GM18873 (cell line): ENCODE measurements around the gene TDRD6.
"Not testable (repeated sequence)": the region's sequence is repeated elsewhere in the genome, so short reads cannot be mapped to it uniquely, and the experiment has no call there.

Source experiments
- ATAC-seq: cut with Tn5 transposase; IDR thresholded peaks from one replicate; pipeline ENCODE4 v1.9.1; 2021; ENCODE audit warnings: mild to moderate bottlenecking, moderate library complexity, moderate number of reproducible peaks; ENCODE audit not compliant: unreplicated experiment, low FRiP score

TDRD6 gene, protein sequence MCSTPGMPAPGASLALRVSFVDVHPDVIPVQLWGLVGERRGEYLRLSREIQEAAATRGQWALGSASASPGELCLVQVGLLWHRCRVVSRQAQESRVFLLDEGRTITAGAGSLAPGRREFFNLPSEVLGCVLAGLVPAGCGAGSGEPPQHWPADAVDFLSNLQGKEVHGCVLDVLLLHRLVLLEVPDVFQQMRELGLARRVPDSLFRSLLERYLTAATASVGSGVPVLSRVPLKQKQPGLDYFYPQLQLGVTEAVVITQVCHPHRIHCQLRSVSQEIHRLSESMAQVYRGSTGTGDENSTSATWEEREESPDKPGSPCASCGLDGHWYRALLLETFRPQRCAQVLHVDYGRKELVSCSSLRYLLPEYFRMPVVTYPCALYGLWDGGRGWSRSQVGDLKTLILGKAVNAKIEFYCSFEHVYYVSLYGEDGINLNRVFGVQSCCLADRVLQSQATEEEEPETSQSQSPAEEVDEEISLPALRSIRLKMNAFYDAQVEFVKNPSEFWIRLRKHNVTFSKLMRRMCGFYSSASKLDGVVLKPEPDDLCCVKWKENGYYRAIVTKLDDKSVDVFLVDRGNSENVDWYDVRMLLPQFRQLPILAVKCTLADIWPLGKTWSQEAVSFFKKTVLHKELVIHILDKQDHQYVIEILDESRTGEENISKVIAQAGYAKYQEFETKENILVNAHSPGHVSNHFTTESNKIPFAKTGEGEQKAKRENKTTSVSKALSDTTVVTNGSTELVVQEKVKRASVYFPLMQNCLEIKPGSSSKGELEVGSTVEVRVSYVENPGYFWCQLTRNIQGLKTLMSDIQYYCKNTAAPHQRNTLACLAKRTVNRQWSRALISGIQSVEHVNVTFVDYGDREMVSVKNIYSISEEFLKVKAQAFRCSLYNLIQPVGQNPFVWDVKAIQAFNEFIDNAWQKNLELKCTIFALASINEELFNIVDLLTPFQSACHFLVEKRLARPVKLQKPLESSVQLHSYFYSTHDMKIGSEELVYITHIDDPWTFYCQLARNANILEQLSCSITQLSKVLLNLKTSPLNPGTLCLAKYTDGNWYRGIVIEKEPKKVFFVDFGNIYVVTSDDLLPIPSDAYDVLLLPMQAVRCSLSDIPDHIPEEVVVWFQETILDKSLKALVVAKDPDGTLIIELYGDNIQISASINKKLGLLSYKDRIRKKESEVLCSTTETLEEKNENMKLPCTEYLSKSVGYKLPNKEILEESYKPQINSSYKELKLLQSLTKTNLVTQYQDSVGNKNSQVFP (N-terminal part only)

DNA sequence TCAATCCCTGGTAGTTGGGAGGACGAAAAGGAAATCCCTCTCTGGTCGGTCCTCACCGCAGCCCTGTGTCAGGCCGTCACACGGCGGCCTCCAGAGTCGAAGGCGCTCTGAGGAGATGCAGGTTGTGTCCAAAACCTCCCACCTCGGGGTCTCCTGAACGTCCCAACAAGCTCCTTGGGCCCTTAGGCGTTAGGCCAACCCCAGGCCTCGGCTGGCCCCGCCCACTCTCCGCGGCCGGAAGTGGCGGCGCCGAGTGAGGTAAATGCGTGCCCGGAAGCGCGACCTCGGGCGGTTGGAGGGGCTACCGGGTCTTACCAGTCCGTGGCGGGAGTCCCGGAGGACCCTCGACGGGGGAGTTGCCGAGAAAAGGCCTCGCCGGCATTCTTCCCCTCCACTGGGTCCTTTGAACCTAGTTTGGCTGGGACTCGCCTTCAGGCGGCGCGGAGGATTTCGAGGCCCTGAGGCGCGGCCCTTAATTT is at the start of gene TDRD6:
Gene TDRD6 (plus strand): TSS at position 267 of the 479 bp plus-strand sequence. CDS start 244 bp downstream, outside the sequence.
- no peak for ATAC-seq

DNA sequence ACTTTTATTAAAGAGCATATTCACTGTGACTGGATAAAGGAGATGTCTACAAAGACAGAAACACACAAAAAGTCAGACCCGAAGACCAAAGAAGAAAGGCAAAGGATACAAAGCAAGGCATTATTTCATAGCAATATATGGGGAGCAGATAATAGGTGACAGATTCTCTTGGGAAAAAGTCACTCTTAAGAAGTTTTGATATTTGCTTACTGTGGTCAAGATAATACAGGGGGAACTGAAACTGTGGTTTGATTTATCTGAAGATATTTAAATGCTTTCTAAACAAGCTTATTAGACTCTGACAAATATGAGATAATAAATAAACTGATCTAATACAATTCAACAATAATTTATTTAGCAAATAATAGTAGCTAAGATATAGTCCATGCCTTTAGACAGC is 49.8 kb upstream of the TDRD6 start:
- no peak for ATAC-seq

DNA sequence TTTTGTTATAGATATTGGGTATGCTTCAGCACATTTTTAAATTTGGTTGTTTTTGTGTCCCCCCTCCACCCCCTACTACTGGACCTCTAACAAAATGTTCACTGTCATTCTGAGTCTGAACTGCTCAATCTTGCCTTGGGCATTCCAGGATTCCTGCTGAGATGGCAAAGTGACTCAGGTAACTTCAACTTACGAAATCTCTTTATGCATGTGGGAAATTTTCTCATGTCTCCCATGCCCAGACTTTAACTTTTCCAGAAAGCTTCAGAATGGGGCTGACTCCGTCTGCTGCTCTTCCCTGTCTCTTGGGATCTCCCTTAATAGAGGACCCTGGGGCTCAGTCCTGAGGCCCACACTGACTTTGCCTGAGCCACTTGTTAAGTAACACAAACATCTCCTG is 49.0 kb upstream of the TDRD6 start:
- no peak for ATAC-seq

DNA sequence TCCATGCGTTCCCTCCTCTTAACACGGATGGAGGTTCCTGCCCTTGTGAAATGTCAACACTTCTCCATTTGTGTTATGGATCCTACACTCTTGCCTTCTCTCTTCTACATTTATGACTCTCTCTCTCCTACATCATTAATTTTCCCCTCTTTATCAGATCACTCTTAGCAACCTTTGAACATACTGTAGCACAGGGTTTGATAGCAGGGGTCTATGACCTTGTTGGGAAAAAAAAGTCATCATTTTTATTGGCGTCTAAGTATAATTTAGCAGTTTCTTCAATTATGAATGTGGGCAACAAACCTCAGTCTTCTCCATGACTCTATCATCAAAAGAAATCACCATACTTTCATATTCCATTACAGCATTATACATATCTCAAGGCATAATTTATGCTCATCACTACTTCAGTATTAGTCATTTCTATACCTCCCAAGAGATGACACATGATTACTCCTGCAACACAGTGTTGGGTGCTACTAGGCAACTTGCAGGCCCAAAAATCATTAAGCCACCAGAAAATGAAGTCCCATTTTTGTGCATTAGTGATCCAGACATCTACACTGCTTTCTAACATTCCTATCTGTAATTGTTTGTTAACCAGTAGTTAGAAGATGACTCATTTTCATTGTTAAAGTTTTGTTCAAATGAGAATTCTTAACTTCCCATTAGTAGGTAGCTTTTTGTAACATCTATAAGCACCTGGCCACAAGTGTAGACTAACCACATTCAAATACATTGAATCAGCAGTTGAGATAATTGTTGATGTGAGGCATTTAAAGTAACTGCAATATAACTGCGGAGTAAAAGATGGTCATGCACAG is 44.5 kb upstream of the TDRD6 start:
- ATAC-seq, result no peak

DNA sequence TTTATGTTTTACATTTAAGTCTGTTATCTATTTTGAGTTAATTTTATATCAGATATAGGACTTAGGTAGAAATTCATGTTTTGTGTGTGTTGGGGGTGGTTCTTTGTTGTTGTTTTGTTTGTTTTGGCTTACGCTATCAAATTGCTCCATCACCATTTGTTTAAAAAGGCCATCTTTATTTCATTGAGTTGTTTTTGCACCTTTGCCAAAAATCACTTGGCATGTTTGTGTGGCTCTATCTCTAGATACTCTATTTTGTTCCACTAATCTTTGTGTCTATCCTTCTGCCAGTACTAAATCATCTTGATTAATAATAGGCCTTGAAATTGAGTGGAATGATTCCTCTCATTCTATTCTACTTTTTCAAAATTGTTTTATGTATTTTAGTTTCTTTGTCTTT is 42.4 kb upstream of the TDRD6 start:
- no peak for ATAC-seq

DNA sequence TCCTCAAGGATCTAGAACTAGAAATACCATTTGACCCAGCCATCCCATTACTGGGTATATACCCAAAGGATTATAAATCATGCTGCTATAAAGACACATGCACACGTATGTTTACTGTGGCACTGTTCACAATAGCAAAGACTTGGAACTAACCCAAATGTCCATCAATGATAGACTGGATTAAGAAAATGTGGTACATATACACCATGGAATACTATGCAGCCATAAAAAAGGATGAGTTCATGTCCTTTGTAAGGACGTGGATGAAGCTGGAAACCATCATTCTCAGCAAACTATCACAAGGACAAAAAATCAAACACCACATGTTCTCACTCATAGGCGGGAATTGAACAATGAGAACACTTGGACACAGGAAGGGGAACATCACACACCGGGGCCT is 39.6 kb upstream of the TDRD6 start:
- not testable (repeated sequence) for ATAC-seq

DNA sequence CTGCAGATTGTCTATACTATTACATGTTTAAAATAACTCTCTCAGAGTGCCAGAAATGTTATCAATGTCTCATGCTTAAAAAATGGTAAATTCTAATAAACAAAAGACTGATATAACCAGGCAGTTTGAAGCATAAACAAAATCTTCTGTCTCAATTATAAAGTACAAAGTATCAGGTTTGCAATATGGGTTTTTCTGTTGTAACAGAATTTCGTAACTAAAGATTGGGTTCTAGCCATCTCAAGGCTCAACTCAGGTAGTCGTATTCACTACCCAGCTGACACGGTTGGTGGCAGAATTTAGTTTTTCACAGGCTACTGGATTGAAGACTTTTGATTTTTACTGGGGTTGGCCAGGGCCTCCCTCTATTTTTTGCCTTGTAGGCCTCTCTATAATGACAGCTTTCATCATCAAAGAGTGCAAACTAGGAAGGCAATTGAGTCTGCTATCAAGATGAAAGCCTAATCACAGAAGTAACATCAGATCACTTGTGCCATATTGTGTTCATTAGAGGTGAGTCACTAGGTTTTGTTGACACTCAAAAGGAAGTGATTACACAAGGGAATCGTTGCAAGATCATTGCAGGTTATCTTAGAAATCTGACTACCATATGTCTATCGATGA is 38.7 kb upstream of the TDRD6 start:
- ATAC-seq, result no peak

DNA sequence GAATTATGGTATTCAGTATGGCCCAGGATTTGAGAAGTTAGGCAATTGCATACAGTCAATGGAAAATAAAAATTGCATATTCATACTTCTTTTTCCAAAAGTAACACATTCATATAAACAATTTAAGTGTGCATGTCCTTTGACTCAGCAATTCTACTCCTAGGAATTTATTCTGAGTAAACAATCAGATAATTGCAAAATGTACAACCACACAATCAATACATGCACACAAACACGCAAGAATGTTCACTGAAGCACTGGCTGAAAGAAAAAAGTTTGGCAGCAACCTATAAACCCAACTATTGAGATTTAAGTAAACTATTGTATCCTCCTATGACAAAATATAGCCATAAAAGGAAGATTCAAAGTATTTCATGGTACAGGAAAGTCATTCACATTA is 36.7 kb upstream of the TDRD6 start:
- ATAC-seq, result no peak

DNA sequence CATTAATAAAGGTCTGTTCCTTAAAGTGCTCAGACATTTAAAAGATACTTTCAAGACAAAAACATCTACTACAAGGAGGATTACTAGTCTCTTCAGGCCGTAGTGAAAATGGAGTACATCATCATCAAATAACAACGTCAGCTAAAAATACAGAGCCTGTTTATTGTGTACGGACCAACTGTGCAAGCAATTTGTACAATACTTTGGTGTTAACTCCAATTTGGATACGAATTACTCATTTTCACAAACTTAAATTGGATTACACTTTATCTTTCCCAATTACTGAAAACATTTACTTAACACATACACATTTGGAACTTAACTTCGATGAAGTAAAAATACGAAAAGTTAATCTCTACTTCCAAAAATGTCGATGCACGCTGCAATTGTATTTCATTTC is 35.9 kb upstream of the TDRD6 start:
- ATAC-seq, result no peak

DNA sequence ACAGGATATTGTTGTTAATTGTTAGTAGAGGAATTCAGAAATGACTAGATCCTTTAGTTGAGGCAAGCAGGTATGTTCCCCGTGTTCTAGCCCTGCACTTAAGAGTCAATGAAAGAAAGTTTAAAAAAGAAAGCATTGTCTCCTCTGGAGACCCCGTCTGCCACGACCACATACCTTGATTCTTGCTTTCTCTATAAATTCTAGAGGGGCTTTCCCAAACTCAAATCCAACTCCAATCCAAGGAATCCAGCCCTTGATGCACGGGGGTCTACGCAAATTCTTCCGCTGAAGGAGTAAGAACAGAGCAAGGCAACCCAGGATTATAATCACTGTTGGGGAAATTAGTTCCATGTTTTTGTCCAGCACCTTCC is 35.5 kb upstream of the TDRD6 start:
- ATAC-seq, result no peak

DNA sequence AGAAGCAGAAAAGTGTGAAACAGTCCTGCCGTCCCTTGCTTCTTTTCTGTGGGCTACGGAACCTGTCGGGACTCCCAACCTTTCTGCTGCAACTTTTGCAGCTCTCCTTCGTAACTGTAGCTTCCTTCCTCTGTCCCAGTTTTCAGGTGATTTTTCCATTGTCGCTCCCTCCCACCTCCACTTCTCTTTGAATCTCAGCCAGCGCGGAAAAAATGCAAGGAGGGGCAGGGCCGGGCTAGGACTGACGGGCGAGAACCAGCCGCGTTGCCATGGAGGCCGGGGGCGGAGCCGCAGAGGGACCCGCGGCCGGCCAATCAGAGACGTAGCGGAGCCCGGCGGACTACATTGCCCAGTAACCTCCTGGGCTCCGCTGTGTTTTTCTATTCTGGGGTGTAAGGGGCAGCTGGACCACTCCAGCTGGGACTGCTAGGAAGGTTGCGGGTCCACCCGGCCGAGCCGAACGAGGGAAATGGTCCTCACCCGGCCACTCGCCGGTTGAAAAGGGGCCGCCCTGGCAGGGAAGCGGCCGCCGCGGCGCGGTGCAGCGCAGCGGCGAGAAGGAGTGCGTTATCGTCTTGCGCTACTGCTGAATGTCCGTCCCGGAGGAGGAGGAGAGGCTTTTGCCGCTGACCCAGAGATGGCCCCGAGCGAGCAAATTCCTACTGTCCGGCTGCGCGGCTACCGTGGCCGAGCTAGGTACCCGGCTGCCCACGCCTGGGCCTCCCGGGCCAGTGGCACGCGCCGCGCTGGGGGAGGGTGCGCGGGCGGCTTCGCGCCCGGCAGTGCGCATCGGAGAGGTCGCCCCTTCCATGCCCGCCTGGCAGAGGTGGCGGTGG is 34.9 kb upstream of the TDRD6 start, which contains the start of the genes CYP39A1 and SLC25A27:
Gene CYP39A1 (minus strand): TSS at position 216 of the 836 bp plus-strand sequence. CDS start 236 bp downstream, outside the sequence.
Gene SLC25A27 (plus strand): TSS at position 373 of the 836 bp plus-strand sequence. CDS start 218 bp downstream, at position 591.
- ATAC-seq, result peak; percentile 99

DNA sequence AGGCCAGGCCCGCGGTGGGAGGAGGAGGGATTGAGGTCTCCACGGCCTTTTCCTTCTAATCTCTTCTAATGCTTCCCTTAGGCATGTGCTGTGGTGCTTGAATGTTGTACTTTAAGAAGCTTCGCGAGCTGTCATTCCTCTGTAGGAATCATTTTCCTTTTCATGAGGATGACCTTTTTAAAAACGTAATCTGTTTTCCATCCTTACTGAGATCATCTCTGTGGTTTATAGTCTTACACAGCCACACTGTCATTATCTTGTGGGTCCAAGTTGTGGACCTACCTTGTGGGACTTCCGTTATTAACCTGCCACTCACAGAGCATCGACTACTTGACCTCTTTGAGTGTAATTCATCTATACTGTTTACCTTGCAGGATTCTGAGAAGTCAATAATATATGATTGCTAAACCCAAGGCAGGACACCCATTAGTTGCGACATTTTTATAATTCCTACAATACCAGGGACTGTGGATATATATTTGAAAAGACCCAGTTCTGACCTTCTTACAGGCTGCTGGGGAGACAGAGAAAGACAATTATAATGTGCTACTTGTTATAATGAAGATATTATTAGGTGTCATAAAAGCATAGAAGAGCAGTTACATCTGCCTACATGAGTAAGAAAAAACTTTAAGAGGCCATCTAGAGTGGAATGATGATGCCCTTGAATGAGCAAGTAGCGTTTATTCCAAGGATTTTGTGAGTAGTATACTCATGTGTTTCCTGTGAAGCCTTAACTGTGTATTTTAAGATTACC is 34.1 kb upstream of the TDRD6 start:
- no peak for ATAC-seq

DNA sequence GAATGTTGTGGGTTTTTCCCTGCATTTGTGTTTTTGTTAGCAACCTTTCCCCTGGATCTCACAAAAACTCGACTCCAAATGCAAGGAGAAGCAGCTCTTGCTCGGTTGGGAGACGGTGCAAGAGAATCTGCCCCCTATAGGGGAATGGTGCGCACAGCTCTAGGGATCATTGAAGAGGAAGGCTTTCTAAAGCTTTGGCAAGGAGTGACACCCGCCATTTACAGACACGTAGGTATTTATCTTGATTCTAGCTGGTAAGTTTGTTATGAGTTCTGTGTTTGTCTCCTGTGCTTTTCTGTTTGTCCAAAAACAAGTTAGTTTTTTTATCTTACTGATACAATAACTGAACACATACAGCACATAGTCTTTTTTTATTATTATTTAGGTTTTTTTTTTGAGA is 31.9 kb upstream of the TDRD6 start:
- no peak for ATAC-seq

DNA sequence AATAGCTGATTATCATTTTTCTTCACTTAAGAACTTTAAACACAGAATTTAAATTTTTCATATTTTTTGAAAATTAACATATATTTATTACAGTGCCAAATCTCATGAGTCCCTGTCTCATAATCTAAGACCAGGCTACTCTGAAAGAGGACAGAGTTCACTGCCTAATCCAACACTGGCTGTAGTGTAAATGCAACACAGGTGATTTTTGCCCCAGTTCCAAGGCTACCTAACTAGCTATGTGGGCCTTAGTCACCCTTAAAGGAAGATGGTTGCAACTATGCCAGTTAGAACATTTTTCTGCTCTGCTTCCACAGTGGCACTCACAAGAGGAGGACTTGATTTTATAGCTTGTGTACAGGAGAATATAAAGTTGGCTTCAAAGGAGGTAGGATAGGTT is 30.0 kb upstream of the TDRD6 start:
- no peak for ATAC-seq

DNA sequence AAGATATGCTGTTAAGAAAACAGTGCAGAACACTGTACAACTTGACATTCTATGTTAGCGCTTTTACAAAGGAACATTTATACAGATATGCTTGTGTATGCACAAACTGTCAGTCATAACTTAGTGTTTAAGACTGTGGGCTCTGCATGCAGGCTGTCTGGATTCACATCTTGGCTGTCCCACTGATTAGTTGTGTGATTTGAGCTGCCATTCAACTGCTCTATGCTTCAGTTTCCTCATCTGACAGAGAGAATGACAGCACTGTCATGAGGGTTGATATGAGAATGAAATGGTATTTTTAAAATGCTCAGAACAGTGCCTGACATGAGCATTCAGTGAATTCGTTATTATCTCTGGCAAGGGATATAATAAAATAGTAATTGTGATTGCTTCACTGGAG is 26.2 kb upstream of the TDRD6 start:
- ATAC-seq, result no peak

DNA sequence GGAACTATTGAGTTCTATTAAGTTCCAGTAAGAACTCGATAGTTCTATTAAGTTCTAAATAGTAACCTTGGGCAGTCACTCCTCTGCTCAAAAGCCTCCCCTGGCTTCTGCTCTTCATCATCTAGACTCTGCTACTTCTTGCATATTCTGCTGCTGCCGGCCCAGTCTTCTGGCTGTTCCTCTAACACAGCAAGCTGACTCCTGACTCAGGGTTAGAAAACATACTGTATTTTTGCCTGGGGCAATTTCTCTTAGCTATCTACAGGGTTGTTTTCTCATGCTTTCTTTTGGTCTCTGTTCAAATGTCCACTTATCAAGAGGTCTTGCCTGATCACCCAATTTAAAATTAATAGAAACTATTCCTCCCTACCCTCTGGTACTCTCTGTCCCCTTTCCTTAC is 20.3 kb upstream of the TDRD6 start:
- no peak for ATAC-seq

DNA sequence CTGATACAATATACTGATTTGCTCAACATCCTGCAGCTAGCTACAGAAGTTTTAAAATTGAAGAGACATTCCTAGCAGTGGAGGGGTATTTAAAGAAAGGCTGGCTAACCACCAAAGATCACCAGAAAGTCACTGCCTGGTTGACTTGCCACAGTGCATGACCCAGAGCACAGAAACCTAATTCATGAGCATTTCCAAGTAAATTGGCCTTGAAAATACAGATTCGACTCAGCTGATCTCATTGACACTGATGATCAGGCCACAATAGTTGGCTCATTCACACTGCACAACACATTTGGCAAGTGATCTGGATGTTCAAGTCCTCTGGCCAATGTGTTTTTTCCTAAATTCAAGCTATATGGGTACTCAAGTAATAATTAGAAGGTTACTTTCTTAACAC is 13.3 kb upstream of the TDRD6 start:
- ATAC-seq, result no peak
